ENCODE results near the gene TPBGL. TPM values are rescaled to one million over a fixed set of nuclear protein-coding genes. Genes with fewer than 3 reads are reported as not detected.
A peak's percentile ranks its signal among the peaks of the same experiment; 100 is the strongest.

The TPBGL gene
- total RNA-seq, 1 donor from 2014 or later, result under 0.01 TPM

DNA sequence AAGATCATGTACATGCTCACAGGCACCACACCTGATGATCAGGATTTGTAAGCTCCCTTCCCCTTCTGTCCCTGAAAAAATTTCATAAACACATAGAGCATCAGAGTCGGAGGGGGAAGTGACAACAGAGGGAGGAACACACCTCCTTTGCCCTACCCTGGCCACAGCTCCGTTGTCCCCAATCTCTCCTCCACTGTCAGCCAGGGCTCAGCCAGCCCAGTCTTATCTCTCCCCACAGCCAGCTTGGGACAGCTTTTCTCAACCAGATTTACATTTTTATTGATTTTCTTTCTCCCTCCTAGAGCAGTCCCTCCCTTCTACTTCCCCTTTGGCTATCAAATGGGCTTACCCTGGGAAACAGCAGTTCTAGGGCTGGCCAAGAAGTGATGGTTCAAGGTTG, 32.1 kb upstream of the TPBGL start:
- DNase-seq (ENCODE audit: low read depth in 2 of 2), result no peak

DNA sequence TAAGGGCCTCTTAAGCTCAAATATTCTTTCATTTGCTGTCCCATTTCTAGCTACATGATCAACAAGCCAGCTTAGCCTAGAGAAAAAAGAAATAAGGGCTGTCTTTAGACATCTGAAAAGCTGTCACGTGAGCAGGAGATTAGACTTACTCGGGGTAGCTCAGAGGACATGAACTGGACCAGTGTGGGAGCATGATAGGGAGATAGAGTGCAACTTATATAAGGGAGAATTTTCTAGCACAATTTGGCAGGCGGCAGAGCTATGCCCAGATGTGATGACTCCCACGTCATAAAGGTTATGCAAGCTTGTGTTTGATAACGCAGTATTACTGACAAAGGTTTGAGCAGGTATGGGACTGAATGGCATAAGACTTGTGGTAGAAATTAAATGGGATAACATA, 28.2 kb upstream of the TPBGL start:
- DNase-seq (ENCODE audit: low read depth in 2 of 2), result no peak

DNA sequence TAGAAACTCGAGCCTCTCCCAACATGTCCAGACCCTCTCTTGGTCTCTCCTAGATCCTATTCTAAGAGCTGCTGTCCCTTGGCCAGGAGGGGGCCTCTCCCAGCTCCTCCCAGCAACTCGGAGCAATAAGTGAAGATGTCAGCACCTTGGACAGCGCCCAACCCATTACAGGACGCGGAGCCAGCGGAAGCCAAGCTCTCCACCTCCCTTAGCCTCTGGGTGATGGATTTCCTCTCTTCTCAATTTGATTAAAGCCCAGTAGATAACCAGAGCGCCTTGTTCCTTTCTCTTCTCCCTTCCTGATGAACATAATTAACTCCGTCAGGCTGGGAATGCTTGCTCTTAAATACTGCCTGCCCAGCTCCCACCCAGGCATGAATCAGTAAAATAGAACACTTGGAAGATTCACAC, 26.2 kb upstream of the TPBGL start:
- peak; percentile 43 to 87 for DNase-seq (ENCODE audit: low read depth in 2 of 2)

- DNase-seq (ENCODE audit: low read depth in 2 of 2), result no peak
These were observed 25.7 kb upstream of the TPBGL start for GRCh38 chr11:75214843-75215242.

- no peak for DNase-seq (ENCODE audit: low read depth in 2 of 2)
These were observed 20.7 kb upstream of the TPBGL start for GRCh38 chr11:75219869-75220268.

- no peak for DNase-seq (ENCODE audit: low read depth in 2 of 2)
These were observed 16.5 kb upstream of the TPBGL start for GRCh38 chr11:75223954-75224643.

DNA sequence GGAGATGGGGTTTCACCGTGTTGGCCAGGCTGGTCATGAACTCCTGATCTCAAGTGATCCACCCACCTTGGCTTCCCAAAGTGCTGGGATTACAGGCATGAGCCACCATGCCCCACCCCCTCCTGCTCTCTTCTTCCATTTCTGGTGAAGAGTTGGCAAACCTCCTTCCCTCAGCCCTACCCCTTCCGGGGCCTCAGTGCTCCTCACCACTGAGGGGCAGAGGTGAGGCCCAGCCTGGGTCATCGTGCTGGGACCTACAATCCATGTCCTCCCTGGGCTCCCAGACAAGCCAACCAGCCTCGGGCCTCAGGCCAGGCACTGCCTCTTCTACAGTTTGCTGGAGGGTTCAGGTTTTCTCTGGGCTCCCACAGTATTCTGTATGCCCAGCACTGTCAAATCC, 14.8 kb upstream of the TPBGL start:
- DNase-seq (ENCODE audit: low read depth in 2 of 2), result no peak

GRCh38 chr11:75229466-75229865, 11.1 kb upstream of the TPBGL start:
- no peak for DNase-seq (ENCODE audit: low read depth in 2 of 2)

- DNase-seq (ENCODE audit: low read depth in 2 of 2), result no peak
These were observed 10.0 kb upstream of the TPBGL start for GRCh38 chr11:75230621-75231020.

- DNase-seq (ENCODE audit: low read depth in 2 of 2), result peak; percentile 62 to 73
These were observed 6.8 kb upstream of the TPBGL start for GRCh38 chr11:75233754-75234172.

DNA sequence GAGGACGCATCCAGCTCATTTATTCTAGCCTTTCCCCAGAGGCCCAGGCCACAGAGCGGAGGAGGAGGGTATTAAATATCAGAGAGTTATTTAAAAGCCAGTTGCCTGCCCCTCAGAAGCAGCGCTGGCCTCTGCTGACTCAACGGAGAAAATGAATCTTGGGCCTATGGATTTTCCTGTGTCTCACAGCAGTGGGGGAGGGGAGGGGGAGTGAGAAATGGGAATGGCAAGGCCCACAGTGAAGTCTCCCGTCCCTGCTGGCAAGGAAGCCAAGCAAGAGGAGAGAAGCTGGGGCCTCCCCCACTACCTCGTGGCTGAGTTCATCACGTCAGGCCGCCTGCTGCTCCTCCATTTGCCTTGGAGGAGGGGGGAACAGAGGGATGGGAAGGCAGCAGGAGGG, 4.5 kb upstream of the TPBGL start:
- DNase-seq (ENCODE audit: low read depth in 2 of 2), result no peak

DNA sequence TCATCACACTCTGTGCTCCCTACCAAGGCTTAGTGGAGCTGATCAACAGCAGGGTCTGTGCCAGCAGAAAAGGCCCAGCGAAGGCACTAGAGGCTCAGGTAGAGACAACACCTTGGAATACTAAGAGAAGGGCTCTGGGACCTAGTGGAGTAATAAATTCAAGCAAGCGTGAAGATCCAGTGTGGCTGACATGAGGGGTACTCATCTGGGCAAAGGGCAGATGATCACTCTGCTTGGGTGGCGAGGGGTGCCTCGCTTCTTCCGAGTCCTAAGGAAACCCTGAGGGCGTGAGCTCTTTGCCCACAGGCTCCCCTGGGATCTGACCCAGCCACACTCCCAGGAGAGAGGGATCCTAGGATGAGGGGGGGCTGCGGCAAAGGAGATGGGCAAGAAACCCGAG, 3.5 kb upstream of the TPBGL start:
- no peak for DNase-seq (ENCODE audit: low read depth in 2 of 2)

GRCh38 chr11:75238595-75239440, 1.8 kb upstream of the TPBGL start:
- no peak for DNase-seq (ENCODE audit: low read depth in 2 of 2)

- no peak for DNase-seq (ENCODE audit: low read depth in 2 of 2)
These were observed 863 bp upstream of the TPBGL start for GRCh38 chr11:75239531-75240290.

- peak; percentile 75 to 90 for DNase-seq (ENCODE audit: low read depth in 2 of 2)
These were observed 697 bp downstream of the TPBGL start for GRCh38 chr11:75241036-75241905.

DNA sequence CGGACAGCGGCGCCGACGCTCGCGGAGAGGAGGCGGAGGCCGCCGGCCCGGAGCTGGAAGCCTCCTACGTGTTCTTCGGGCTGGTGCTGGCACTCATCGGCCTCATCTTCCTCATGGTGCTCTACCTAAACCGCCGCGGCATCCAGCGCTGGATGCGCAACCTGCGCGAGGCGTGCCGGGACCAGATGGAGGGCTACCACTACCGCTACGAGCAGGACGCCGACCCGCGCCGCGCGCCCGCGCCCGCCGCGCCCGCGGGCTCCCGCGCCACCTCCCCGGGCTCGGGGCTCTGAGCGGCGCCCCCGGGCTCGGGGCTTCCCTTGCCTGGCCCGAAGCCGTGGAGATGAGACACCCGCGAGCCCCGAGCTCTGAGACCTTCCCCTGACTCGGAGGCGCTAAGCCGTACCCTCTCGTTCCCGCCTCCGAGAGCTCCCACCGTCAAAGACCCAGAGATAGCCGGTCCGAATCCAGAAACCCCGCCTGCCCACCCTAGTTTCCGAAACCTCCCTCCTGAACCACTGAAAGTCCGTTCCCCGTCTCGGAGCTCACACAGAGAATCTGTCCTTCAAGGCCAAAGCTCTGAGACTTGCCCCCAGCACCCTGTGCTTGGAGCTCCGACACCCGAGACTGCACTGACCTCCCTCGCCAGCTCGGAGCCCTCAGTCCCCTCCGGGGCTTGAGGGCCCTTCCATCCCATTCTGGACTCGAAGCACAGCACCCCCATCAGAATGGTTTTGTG, 1.5 kb downstream of the TPBGL start:
- no peak for DNase-seq (ENCODE audit: low read depth in 2 of 2)

DNA sequence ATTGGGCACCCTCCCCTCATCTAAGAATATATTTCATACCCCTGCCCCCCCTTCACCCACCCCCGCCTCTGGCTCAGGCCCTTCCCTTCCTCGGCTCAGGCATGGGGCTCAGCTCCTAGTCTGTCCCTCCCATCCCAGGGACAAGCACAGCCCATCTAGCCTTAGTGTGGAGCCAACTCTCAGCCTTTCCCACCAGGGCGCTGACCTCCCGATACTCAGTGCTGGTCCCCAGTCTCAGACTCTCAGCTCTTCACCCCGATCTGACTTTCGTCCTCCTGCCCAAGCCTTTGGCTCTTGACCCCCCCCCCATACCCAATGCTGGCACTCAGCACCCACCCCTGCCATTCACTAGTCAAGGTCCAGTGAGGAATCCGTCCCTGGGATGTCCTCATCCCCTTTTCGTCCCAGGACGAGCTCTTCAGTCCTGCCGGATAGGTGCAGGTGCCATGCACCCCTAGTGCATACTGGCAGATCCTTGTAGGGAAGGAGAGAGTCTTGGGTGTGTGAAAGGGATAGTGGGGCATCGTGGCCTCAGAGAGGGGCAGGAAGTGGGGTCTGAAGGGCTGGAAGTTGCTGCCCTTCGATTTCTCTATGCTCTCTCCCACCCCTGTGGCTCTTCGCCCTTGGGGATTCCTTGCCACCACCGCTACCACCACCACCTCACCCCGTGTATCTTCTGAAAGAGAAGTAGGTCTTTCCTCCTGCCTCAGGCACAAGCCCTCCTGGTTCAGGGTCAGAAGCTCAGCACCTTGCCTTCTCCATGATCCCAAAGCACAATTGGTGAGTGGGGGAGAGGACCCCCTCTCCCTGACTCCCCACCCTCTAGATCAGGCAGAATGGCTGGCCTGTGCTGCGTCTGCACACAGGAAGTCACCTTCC, 2.4 kb downstream of the TPBGL start:
- DNase-seq (ENCODE audit: low read depth in 2 of 2), result no peak

GRCh38 chr11:75244052-75244814, 3.7 kb downstream of the TPBGL start:
- DNase-seq (ENCODE audit: low read depth in 2 of 2), result no peak
